SK-N-SH treated with all-trans-retinoic acid at 6 μM for 48 hours (cell line): ENCODE results near the gene STK16.

Source experiments
- ATAC-seq: fragments of 200-7000 bp; cut with Tn5 transposase; 3 replicates; pipeline ENCODE4 v1.9.1; 2020; ENCODE audit warnings: mild to moderate bottlenecking, moderate library complexity
- ARNTL ChIP-seq: fragments of 450-650 bp; formaldehyde crosslinking; IDR thresholded peaks from 2 replicates; pipeline ENCODE4 v1.5.0; 2020; ENCODE audit warnings: low read depth, mild to moderate bottlenecking, moderate library complexity, borderline replicate concordance
- BACH2 ChIP-seq: fragments of 250-450 bp; sonication (Bioruptor Pico); IDR thresholded peaks from 2 replicates; pipeline ENCODE4 v1.9.0; 2021; ENCODE audit warnings: mild to moderate bottlenecking, borderline replicate concordance
- CSDC2 ChIP-seq: fragments of 250-450 bp; sonication (Bioruptor Pico); IDR thresholded peaks from 2 replicates; pipeline ENCODE4 v1.5.0; 2020; ENCODE audit warnings: mild to moderate bottlenecking, moderate library complexity
- GLIS3 ChIP-seq: fragments of 250-450 bp; sonication (Bioruptor Pico); IDR thresholded peaks from 2 replicates; pipeline ENCODE4 v1.5.0; 2020; ENCODE audit warnings: mild to moderate bottlenecking, moderate library complexity
- ISL1 ChIP-seq: fragments of 250-450 bp; sonication (Bioruptor Pico); IDR thresholded peaks from 2 replicates; pipeline ENCODE4 v2.1.2; 2022; ENCODE audit warnings: mild to moderate bottlenecking, moderate library complexity
- OSR1 ChIP-seq: fragments of 250-450 bp; sonication (Bioruptor Pico); IDR thresholded peaks from 2 replicates; pipeline ENCODE4 v1.8.0; 2022; ENCODE audit warnings: moderate library complexity, mild to moderate bottlenecking, inconsistent platforms
- PPARA ChIP-seq: fragments of 250-450 bp; sonication (Bioruptor Pico); IDR thresholded peaks from 2 replicates; pipeline ENCODE4 v1.5.0; 2020; ENCODE audit warnings: mild to moderate bottlenecking, borderline replicate concordance
- SNAI2 ChIP-seq: fragments of 250-450 bp; sonication (Bioruptor Pico); IDR thresholded peaks from 2 replicates; pipeline ENCODE4 v1.5.0; 2020; ENCODE audit warnings: mild to moderate bottlenecking, moderate library complexity
- TCF4 ChIP-seq: fragments of 250-450 bp; sonication (Bioruptor Pico); IDR thresholded peaks from 2 replicates; pipeline ENCODE4 v1.8.0; 2021; ENCODE audit warnings: mild to moderate bottlenecking, moderate library complexity, borderline replicate concordance
- ZFP3 ChIP-seq: fragments of 250-450 bp; sonication (Bioruptor Pico); IDR thresholded peaks from 2 replicates; pipeline ENCODE4 v1.5.0; 2020; ENCODE audit warnings: mild to moderate bottlenecking, moderate library complexity
- ZFP30 ChIP-seq: fragments of 450-650 bp; formaldehyde crosslinking; IDR thresholded peaks from 2 replicates; pipeline ENCODE4 v1.5.0; 2022; ENCODE audit warnings: mild to moderate bottlenecking, moderate library complexity
- ZNF70 ChIP-seq: fragments of 450-650 bp; formaldehyde crosslinking; IDR thresholded peaks from 2 replicates; pipeline ENCODE4 v1.5.0; 2020; ENCODE audit warnings: mild to moderate bottlenecking, moderate library complexity
- ZNF8 ChIP-seq: fragments of 450-650 bp; formaldehyde crosslinking; IDR thresholded peaks from 2 replicates; pipeline ENCODE4 v1.5.0; 2020; ENCODE audit warnings: mild to moderate bottlenecking, moderate library complexity
- TF ChIP-seq, protein P1 (sequence below): fragments of 250-450 bp; sonication (Bioruptor Pico); IDR thresholded peaks from 2 replicates; pipeline ENCODE4 v1.5.0; 2020; ENCODE audit warnings: mild to moderate bottlenecking, moderate library complexity
- TF ChIP-seq, protein P2 (sequence below): fragments of 250-450 bp; sonication (Bioruptor Pico); IDR thresholded peaks from 2 replicates; pipeline ENCODE4 v1.5.1; 2021; ENCODE audit warnings: mild to moderate bottlenecking, moderate library complexity
- TF ChIP-seq, protein P3 (sequence below): fragments of 250-450 bp; sonication (Bioruptor Pico); IDR thresholded peaks from 2 replicates; pipeline ENCODE4 v1.5.1; 2020; ENCODE audit warnings: low read depth, mild to moderate bottlenecking, moderate library complexity
- TF ChIP-seq, protein P4 (sequence below): fragments of 250-450 bp; sonication (Bioruptor Pico); IDR thresholded peaks from 2 replicates; pipeline ENCODE4 v1.8.0; 2021; ENCODE audit warnings: low read depth, mild to moderate bottlenecking, moderate library complexity, borderline replicate concordance

The STK16 gene

DNA sequence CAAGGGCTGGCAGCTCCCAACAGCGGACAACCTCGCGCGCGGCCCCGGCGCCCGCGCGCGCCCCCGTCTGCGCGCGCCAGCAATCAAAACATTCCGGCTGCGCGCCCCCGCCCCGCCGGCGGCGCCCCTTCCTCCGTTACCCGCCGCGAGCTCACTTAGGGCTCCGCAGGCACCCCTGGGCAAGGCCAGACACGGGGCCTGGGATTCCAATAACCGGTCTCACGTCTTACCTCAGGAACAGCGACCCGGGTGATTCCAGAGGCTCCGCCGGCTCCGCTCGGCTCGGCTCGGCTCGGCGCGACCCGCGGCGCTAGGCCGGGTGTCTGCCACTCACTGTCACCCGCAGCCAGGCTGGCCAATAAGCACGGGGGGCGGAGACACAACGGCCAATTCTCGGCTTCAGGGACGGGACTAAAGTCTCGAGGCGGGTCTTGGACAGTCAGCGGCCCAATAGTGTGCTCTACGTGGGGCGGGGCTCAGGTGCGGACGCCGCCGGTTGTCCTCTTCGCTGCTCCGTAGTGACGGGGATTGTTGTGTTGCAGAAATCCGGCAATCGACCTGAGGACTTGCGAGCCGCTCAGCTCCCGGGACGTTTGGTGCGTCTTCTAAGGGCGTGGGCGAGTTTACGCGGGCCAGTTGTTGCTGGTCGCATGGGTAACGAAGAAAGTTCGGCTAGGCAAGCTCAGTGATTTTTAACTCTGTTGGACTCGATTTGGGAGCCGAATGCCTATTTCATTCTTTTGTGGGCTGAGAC, 15.8 kb upstream of the STK16 start, which contains the start of the genes ANKZF1 and ATG9A:
TSS of gene ANKZF1 (plus strand) at position 502 of the 754 bp plus-strand sequence. CDS start 452 bp downstream, outside the sequence.
TSS of gene ATG9A (minus strand) at position 332 of the 754 bp plus-strand sequence. CDS start 1,612 bp downstream, outside the sequence.
- ATAC-seq = peak; percentile 99
- TF ChIP-seq BACH2 (CRISPR knock-in tag) = peak; percentile 64; the same call in 1 of the 2 replicates
- TF ChIP-seq ARNTL = no peak
- TF ChIP-seq ZNF8 (CRISPR knock-in tag) = peak; percentile 14; the same call in 1 of the 2 replicates
- peak; percentile 81; the same call in 1 of the 2 replicates for TF ChIP-seq ZFP3 (CRISPR knock-in tag)
- TF ChIP-seq GLIS3 (CRISPR knock-in tag) = no peak
- TF ChIP-seq CSDC2 (CRISPR knock-in tag) = peak; percentile 97
- TF ChIP-seq, protein P1, sequence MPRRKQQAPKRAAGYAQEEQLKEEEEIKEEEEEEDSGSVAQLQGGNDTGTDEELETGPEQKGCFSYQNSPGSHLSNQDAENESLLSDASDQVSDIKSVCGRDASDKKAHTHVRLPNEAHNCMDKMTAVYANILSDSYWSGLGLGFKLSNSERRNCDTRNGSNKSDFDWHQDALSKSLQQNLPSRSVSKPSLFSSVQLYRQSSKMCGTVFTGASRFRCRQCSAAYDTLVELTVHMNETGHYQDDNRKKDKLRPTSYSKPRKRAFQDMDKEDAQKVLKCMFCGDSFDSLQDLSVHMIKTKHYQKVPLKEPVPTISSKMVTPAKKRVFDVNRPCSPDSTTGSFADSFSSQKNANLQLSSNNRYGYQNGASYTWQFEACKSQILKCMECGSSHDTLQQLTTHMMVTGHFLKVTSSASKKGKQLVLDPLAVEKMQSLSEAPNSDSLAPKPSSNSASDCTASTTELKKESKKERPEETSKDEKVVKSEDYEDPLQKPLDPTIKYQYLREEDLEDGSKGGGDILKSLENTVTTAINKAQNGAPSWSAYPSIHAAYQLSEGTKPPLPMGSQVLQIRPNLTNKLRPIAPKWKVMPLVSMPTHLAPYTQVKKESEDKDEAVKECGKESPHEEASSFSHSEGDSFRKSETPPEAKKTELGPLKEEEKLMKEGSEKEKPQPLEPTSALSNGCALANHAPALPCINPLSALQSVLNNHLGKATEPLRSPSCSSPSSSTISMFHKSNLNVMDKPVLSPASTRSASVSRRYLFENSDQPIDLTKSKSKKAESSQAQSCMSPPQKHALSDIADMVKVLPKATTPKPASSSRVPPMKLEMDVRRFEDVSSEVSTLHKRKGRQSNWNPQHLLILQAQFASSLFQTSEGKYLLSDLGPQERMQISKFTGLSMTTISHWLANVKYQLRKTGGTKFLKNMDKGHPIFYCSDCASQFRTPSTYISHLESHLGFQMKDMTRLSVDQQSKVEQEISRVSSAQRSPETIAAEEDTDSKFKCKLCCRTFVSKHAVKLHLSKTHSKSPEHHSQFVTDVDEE (CRISPR knock-in tag) = peak; percentile 97
- peak; percentile 25; the same call in 1 of the 2 replicates for TF ChIP-seq ZFP30 (CRISPR knock-in tag)
- TF ChIP-seq OSR1 (CRISPR knock-in tag) = peak; percentile 71; the same call in 1 of the 2 replicates
- TF ChIP-seq SNAI2 (CRISPR knock-in tag) = peak; percentile 94
- no peak; the same call in 1 of the 2 replicates for TF ChIP-seq ISL1 (CRISPR knock-in tag)

DNA sequence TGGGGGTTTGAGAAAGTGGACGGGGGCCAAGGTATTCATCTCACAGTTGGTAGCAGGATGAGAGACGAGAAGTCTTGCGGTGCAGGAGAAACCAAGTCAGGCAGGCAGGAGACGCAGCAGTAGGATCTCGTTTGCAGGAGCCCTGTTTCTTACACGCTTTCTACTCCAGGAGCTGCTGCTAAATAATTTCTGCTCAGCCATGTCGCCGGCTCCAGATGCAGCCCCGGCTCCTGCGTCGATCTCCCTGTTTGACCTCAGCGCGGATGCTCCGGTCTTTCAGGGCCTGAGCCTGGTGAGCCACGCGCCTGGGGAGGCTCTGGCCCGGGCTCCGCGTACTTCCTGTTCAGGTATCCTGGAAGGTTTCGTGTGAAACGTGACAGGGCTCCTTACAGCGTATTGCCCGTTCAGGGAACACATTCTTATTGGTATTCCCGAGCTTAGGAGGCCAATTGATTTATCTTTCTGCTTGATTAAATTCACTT, 15.2 kb upstream of the STK16 start:
- TF ChIP-seq, protein P2, sequence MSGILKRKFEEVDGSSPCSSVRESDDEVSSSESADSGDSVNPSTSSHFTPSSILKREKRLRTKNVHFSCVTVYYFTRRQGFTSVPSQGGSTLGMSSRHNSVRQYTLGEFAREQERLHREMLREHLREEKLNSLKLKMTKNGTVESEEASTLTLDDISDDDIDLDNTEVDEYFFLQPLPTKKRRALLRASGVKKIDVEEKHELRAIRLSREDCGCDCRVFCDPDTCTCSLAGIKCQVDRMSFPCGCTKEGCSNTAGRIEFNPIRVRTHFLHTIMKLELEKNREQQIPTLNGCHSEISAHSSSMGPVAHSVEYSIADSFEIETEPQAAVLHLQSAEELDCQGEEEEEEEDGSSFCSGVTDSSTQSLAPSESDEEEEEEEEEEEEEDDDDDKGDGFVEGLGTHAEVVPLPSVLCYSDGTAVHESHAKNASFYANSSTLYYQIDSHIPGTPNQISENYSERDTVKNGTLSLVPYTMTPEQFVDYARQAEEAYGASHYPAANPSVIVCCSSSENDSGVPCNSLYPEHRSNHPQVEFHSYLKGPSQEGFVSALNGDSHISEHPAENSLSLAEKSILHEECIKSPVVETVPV (CRISPR knock-in tag) = no peak
- TF ChIP-seq, protein P3, sequence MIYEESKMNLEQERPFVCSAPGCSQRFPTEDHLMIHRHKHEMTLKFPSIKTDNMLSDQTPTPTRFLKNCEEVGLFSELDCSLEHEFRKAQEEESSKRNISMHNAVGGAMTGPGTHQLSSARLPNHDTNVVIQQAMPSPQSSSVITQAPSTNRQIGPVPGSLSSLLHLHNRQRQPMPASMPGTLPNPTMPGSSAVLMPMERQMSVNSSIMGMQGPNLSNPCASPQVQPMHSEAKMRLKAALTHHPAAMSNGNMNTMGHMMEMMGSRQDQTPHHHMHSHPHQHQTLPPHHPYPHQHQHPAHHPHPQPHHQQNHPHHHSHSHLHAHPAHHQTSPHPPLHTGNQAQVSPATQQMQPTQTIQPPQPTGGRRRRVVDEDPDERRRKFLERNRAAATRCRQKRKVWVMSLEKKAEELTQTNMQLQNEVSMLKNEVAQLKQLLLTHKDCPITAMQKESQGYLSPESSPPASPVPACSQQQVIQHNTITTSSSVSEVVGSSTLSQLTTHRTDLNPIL (CRISPR knock-in tag) = no peak
- no peak for TF ChIP-seq ZFP30 (CRISPR knock-in tag)
- TF ChIP-seq BACH2 (CRISPR knock-in tag) = no peak
- no peak for TF ChIP-seq SNAI2 (CRISPR knock-in tag)
- TF ChIP-seq PPARA (CRISPR knock-in tag) = no peak
- TF ChIP-seq, protein P4, sequence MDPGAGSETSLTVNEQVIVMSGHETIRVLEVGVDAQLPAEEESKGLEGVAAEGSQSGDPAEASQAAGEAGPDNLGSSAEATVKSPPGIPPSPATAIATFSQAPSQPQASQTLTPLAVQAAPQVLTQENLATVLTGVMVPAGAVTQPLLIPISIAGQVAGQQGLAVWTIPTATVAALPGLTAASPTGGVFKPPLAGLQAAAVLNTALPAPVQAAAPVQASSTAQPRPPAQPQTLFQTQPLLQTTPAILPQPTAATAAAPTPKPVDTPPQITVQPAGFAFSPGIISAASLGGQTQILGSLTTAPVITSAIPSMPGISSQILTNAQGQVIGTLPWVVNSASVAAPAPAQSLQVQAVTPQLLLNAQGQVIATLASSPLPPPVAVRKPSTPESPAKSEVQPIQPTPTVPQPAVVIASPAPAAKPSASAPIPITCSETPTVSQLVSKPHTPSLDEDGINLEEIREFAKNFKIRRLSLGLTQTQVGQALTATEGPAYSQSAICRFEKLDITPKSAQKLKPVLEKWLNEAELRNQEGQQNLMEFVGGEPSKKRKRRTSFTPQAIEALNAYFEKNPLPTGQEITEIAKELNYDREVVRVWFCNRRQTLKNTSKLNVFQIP (CRISPR knock-in tag) = no peak
- no peak for TF ChIP-seq ZNF70 (CRISPR knock-in tag)
- ATAC-seq = peak; percentile 45

DNA sequence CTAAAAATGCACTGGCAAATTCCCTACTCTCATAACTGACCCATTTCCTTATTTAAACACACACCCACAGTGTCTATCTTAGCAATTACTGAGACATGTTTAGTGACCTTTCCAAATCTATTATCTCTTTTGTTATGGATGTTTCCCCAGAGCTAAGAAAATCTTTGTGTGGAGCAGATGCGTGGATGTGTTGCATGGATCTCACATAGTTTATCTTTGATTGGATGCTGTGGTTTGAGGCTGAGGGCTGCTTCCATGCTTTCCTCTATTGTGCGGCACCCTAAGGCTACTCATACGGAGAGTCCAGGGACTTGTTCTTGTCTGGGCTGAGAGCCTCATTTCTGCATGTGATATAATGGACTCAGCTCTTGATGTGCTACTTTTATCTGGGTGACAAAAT, 10.9 kb upstream of the STK16 start:
- ATAC-seq = no peak
- TF ChIP-seq, protein P4 (CRISPR knock-in tag) = no peak
- no peak for TF ChIP-seq TCF4 (CRISPR knock-in tag)
- TF ChIP-seq, protein P2 (CRISPR knock-in tag) = no peak
